ENCODE results near the gene PRIM2.
"Not testable (repeated sequence)": the region's sequence is repeated elsewhere in the genome, so short reads cannot be mapped to it uniquely, and the experiment has no call there.

The PRIM2 gene

DNA sequence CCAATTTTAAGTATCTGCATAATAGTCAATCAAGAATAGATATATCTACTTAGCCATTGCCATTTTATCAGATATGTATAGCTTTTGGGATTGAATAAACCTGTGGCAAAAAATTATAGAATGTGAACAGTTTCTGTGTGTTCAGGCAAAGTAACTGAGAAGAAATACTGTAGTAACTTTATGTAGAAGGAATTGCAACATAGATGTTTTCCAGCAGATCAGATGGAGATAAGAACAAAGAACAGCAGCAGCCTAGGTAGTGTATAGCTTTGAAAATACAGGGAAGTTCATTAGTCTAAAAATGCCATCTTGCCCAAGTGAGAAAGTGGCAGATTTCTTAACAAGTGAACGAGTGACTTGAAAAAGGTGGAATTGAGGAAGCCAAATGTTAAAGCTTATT, 197.7 kb downstream of the PRIM2 start:
- DNase-seq = not testable (repeated sequence)

- not testable (repeated sequence) for DNase-seq
Observed at GRCh38 chr6:57515845-57516244, 198.4 kb downstream of the PRIM2 start.

GRCh38 chr6:57516776-57517175, 199.3 kb downstream of the PRIM2 start:
- DNase-seq = not testable (repeated sequence)

DNA sequence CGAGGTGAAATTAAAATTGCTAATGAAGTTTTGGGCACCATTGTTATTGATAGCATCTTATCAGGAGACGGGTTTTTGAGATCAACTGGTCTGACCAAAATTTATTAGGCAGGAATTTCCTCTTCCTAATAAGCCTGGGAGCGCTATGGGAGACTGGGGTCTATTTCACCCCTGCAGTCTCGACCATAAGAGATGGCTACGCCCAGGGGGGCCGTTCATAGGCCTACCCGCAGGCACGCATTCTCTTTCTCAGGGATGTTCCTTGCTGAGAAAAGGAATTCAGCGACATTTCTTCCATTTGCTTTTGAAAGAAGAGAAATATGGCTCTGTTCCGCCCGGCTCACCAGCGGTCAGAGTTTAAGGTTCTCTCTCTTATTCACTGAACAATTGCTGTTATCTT, 201.8 kb downstream of the PRIM2 start:
- DNase-seq = not testable (repeated sequence)

GRCh38 chr6:57521085-57521484, 203.7 kb downstream of the PRIM2 start:
- not testable (repeated sequence) for DNase-seq

- DNase-seq = not testable (repeated sequence)
Observed at GRCh38 chr6:57523221-57523620, 205.8 kb downstream of the PRIM2 start.

- not testable (repeated sequence) for DNase-seq
Observed at GRCh38 chr6:57529755-57530154, 212.3 kb downstream of the PRIM2 start.

- not testable (repeated sequence) for DNase-seq
Observed at GRCh38 chr6:57532660-57533059, 215.2 kb downstream of the PRIM2 start.

DNA sequence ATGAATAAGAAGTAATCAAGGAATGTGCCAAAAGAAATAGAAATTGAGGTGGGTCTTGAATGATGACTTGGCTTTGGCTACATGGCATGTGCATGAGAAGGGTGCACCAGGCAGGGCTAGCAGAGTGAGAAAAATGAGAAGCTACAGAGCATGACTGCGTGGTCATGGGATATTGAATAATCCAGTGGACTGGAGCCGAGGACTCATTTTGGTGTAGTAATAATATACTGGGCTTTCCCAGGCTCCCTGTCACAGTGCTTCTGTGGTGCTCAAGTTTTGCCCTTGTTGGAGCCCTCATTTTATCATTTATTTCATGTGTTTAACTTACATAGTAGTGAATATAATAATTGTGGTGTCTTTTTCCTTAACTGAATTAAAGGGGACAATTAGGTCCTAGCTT, 217.7 kb downstream of the PRIM2 start:
- DNase-seq = not testable (repeated sequence)

DNA sequence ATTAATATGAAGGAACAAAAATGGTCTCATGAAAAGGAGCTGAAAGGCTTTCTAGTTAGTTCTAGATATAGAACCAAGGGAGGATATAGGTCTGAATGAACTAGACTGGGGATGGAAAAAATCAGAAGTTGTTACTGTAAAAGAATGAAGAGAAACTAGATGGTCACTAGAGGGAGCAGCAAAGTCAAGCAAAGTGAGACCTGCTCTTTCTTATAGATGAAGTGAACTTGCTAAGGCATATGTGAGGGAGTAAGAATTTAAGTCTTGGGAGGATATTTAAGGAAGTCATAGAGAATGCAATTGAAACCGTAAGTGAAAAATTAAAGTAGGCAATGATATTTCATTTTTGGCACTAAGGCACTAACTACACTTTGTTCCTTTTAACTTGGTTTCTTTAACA, 218.6 kb downstream of the PRIM2 start:
- not testable (repeated sequence) for DNase-seq

DNA sequence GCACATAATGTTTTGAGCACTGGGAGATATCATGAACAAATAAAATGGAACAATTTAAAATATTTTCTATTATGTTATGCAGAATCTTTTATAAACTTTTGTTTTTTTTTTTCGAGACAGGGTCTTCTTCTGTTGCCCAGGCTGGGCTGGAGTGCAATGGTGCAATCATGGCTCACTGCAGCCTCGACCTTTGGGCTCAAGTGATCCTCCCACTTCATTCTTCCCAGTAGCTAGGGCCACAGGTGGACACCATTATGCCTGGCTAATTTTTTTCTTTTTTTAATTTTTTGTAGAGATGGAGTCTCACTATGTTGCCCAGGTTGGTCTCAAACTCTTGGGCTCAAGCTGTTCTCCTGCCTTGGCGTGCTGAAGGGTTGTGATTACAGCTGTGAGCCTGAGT, 220.5 kb downstream of the PRIM2 start:
- DNase-seq = not testable (repeated sequence)

GRCh38 chr6:57551961-57552360, 234.5 kb downstream of the PRIM2 start:
- DNase-seq = not testable (repeated sequence)

GRCh38 chr6:57557855-57558254, 240.4 kb downstream of the PRIM2 start:
- not testable (repeated sequence) for DNase-seq

DNA sequence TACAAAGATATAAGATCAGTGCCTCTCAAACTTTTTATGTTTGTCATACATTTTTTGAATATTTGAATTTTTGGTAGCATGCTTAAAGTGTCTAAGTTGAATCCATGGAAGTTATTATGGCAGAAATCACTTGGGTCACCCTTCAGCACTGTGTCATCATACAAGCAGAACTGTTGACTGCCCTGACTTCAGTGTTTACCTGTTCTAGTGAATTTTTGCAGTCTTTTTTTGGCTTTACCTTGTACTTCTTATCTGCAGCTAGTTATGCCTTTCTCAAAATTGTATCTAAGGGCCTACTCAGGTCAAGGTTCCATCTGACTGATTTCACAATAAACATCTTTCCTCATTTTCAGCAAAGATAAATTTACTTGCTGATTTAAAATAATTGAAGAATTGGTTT, 241.7 kb downstream of the PRIM2 start:
- DNase-seq = not testable (repeated sequence)

- DNase-seq = not testable (repeated sequence)
Observed at GRCh38 chr6:57562233-57562632, 244.8 kb downstream of the PRIM2 start.

DNA sequence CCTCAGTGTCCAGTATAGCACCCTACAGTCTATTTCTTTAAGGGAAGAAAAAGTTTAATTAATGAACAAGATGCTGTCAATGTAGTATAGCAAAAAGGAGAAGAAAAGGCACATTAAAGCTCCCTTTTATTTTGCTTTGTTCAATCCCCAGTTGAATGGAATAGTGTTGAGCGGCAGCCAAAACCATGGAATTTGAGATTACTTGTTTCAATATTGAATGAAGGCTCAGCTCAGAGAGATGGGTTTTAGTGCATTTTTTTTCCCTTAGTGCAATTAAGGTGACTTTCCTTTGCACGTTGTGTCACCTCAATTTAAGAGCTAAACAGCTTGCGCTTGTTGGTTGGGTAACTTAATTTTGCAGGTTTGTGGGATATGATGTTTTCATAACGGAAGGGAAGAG, 254.7 kb downstream of the PRIM2 start:
- not testable (repeated sequence) for DNase-seq

- DNase-seq = not testable (repeated sequence)
Observed at GRCh38 chr6:57572844-57573243, 255.4 kb downstream of the PRIM2 start.

DNA sequence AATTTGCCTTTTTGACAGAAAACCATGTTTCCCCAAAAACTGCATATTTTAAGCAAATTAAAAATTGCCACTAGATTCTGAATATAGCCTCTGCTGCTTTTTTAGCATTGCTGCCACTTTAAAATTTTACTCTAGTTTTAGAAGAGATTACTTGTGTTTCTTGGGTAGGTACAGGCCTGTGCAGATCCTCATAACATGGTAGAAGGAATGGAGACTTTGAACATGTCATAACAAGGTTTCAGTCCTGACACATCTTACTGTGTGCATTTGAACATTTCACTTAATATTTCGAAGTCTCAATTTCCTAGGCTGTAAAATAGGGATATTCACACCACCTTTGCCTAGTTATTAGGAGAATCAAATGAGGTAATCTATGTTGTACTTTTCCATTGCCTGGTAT, 259.6 kb downstream of the PRIM2 start:
- not testable (repeated sequence) for DNase-seq

DNA sequence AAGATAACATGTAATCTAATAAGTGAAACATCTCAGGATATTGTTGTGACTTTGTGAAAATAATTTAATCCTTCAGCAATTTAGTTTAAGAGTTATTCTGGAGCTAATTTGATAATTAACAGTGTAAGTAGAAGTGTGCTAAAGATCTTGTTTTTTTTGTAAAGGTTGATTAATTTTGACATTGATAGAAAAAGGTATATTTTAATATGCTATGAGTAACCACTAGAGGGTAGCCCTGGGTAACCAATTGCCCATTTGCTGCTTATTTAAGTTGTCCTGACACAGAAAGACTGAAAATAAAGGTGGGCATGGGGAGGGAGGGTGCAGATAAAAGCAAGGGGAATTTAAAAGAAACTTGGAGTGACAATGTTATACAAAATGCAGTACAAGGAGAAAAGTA, 262.1 kb downstream of the PRIM2 start:
- not testable (repeated sequence) for DNase-seq

DNA sequence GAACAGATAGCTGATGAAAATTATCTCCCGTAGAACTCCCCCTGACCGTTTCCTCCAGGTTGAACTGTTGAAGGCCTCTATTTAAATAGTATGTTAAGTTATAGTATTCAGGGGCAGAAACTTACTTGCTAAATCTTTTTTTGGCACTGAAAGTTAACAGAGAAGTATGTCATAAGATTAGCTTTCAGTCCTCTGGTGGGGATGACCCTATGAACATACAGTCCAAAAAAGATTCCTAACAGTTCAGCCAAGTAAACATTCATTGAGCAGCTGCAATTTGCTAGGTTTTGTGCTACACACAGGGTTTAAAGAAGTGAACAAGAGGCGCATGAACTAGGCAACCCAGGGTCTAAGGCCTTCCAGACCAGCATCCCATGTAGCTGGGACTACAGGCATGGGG, 264.2 kb downstream of the PRIM2 start:
- not testable (repeated sequence) for DNase-seq

DNA sequence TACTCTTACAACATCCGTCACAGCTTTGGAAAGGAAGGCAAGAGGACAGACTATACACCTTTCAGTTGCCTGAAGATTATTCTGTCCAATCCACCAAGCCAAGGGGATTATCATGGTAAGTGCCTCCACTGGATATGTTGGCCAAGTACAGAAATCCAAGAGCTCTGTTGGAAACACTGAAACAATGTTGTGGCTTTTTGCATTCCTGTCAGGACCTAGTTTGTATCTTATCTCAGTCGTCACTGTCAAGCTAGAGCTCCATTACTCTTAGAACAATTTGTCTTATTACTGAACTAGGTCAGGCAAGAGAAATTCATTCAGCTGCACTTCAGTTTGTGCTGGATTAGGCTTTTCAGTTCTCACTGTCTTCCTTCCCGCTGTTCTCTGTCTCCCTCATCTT, 283.7 kb downstream of the PRIM2 start:
- DNase-seq = not testable (repeated sequence)

GRCh38 chr6:57605303-57605702, 287.9 kb downstream of the PRIM2 start:
- not testable (repeated sequence) for DNase-seq

GRCh38 chr6:57606331-57606730, 288.9 kb downstream of the PRIM2 start:
- DNase-seq = not testable (repeated sequence)

DNA sequence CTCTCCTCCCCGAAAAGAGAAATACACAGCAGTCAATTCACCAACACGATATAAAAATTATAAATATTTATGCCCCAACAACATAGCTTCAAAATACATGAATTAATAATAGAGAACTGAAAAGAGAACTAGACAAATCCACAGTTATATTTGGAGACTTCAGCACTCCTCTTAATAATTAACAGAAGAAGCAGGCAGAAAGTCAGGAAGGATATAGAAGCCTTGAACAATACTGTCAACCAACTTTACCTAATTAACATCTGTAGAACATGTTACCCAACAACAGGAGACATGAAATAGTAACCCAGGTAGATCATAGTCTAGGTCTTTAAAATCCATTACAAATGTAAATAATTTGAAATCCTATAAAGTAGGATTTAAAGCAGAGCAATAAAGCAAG, 293.2 kb downstream of the PRIM2 start:
- DNase-seq = not testable (repeated sequence)

- not testable (repeated sequence) for DNase-seq
Observed at GRCh38 chr6:57618959-57619358, 301.5 kb downstream of the PRIM2 start.

DNA sequence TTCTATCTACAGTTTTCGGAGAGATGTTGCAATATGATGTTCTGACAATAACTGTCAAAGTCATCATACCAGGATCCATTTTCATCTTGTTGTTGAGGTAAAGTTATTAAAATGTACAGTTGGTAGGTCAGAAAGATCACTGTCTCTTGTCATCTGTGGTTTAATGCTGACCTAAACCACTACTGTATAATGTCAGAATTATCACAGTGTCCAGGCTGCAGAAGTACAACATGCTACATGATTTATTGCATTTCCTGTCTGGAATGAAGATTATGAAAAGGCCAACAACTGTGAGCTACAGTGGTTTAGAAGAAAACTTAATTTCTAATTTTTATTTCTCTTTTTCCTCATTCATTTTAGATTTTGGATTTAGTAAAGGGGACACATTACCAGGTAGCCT, 314.3 kb downstream of the PRIM2 start:
- DNase-seq = not testable (repeated sequence)

Data from activated CD8-positive, alpha-beta memory T cell treated with anti-CD3 and anti-CD28 coated beads, Interleukin-2, amount 50 U/mL, for 48 hours (primary cell).